GM19395 (cell line): Measurements from ENCODE around the gene CD83.

Source experiments
- ATAC-seq: cut with Tn5 transposase; IDR thresholded peaks from one replicate; pipeline ENCODE4 v1.9.1; 2021; ENCODE audit warnings: mild to moderate bottlenecking, moderate library complexity; ENCODE audit not compliant: unreplicated experiment

The CD83 gene

GRCh38 chr6:14123386-14124111 lies 6.0 kb downstream of the CD83 start:
- ATAC-seq = no peak

DNA sequence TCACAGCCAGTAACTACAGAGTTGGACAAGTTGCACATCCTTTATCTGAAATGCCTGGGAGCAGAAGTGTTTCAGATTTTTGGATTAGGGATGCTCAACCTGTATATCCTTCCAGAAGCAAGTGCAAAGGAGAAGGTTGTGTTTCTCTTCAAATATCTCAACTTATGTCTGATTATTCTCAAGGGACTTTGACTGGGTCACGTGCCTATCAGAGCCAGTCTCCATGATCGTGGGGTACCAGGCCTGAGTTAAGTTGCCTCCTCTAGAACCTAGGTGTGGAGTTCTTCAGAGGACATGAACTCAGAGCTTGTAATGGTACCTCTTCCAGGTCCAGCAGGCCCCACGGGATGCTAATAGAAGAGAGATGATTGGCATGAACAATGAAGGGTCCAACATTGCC lies 7.8 kb downstream of the CD83 start:
- ATAC-seq = no peak

GRCh38 chr6:14126191-14126590 lies 8.6 kb downstream of the CD83 start:
- ATAC-seq = no peak

- no peak for ATAC-seq
Measured at GRCh38 chr6:14127611-14128010, 10.0 kb downstream of the CD83 start.

GRCh38 chr6:14128012-14128411 lies 10.4 kb downstream of the CD83 start:
- no peak for ATAC-seq

GRCh38 chr6:14128746-14129145 lies 11.2 kb downstream of the CD83 start:
- no peak for ATAC-seq

- no peak for ATAC-seq
Measured at GRCh38 chr6:14129575-14129974, 12.0 kb downstream of the CD83 start.

DNA sequence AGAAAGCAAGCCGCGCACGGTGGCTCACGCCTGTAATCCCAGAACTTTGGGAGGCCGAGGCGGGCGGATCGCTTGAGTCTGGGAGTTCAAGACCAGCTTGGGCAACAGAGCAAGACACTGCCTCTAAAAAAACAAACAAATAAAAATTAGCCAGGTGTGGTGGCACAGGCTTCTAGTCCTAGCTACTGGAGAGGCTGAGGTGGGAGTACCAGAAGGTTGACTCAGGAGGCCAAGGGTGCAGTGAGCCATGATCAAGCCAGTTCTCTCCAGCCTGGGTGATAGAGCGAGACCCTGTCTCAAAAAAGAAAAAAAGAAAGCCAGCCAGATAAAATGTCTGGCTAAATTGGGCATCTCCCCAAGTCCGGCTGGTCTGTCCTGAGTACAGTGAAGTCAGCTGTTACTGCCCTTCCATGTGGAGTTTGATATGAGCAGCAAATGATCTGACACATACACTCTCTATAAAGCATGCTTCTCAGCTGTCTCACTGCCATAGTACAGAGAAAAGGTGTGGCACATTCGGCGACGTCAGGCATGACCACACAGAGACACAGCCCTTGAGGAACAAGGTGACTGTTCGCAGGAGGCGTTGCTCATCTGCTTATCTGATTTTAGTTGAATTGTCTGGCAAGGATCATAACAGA lies 13.0 kb downstream of the CD83 start:
- ATAC-seq = no peak

DNA sequence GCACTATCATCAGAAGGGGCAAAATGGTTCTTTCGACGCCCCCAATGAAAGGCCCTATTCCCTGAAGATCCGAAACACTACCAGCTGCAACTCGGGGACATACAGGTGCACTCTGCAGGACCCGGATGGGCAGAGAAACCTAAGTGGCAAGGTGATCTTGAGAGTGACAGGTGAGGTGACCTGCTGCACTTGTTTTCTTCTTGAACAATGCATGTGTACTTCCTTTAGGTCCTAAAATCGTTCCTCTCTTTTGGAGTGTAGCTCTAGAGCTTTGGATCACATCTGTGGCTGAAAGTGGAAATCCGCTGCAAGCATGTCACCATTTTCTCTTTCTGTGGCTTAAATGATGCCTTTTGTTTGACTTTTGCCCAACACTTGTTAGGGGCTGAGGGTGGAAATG lies 14.0 kb downstream of the CD83 start:
- no peak for ATAC-seq

- ATAC-seq = no peak
Measured at GRCh38 chr6:14132244-14132920, 14.8 kb downstream of the CD83 start.

- no peak for ATAC-seq
Measured at GRCh38 chr6:14132921-14133275, 15.3 kb downstream of the CD83 start.

DNA sequence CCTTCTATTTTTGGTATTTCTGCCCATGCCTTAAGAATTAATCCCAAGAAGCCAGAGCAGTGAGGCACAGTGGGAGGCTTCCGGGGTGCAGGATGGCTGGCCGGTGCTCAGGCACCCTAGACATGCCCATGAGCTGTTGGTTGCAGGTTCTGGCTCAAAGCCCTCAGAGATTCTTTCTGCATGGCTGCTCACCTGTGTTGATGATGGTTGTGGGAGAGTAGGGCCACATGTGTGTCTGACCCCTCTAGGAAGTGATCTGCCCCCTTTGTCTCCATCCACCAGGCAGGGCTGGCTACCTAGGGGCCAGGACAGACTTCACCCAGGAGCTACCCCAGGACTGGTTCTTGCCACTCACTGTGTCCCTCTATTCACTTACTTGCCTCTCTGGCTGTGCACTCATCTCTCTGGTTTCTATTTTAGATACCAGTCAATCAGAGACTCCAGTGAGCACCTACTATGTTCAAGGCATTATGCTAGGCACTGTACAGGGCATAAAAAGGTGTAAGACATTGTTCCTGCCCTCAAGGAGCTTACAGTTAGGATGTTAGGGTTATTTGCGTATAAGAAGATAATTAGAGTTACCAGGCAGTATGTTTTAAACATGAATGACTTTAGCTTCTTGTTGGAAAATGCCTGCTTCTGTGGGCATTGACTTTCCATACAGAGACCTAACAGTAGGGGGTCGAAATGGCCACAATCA lies 16.8 kb downstream of the CD83 start:
- no peak for ATAC-seq

GRCh38 chr6:14135893-14136539 lies 18.4 kb downstream of the CD83 start:
- no peak for ATAC-seq

GRCh38 chr6:14138701-14139215 lies 21.2 kb downstream of the CD83 start:
- no peak for ATAC-seq

- ATAC-seq = no peak
Measured at GRCh38 chr6:14141351-14142062, 23.9 kb downstream of the CD83 start.

DNA sequence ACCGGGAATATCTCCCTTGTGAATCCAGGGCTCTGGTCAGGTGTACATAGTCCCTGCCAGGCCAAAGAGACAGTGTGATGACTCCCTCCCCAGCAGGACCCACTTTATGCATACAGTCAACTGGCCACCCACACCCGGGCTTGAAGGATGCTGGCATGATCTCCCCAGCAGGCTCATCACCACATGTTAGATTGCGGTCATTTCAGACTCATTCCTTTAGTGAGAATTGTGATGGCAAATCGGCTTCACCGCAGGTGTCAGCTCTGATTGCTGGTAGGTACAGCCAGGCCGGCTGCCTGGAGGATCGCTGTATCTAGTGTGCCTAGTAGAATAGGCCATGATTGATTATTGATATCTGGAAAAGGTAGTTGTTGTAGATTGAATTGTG lies 24.5 kb downstream of the CD83 start:
- ATAC-seq = no peak

GRCh38 chr6:14142511-14143223 lies 25.1 kb downstream of the CD83 start:
- ATAC-seq = no peak

GRCh38 chr6:14143305-14143704 lies 25.7 kb downstream of the CD83 start:
- no peak for ATAC-seq

DNA sequence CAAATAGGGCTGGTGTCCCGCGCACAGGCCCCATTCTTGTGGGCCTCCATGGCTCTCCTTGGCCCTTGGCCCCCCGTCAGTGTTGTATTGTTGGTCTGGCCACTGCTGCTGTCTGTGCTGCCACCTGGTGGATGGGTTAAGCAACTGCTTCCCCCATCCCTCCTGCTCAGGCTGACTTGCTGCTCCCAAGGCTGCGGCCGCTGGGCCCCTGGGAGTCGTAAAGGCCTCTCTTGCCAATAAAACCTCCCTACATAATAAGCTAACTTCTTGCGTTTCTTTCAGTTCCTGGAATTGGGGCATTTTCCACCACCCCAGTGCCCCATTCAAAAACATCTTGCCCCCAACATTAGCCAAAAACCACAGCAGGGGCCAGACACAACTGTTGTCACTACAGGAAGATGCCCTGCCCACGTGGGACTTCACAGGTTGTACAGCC lies 27.1 kb downstream of the CD83 start:
- peak; percentile 78 for ATAC-seq
